HG02588 (cell line): Measurements from ENCODE around the gene RNF220.
"Not testable (repeated sequence)": the region's sequence is repeated elsewhere in the genome, so short reads cannot be mapped to it uniquely, and the experiment has no call there.

Experiments
- ATAC-seq: cut with Tn5 transposase; IDR thresholded peaks from one replicate; pipeline ENCODE4 v1.9.1; 2021; ENCODE audit warnings: mild to moderate bottlenecking, moderate library complexity; ENCODE audit not compliant: unreplicated experiment

The RNF220 gene

DNA sequence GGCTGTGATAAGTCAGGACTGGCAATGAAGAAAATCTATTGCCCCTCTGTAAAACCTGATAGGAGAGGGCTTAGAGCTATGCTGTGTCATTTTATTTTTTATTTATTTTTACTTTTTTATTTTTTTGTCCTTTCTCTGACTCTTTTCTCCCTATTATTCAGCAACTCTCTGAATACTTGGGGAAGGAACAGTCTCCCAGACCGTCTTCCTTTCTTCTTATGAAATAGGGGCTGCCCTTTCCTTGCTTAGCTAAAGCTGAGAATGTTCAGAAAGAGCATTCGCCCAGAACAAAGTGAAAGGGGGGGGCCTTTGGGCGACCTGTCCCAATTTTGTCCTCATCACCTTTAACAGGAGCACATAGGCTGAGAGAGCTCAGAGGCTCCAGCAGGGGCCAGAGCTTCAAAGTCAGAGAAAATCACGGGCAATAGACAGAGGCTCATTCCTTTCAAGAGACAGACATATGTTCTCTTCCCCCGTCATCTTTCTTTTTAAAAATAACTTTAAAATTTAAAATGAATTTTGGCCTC is 80.9 kb downstream of the RNF220 start:
- no peak for ATAC-seq

DNA sequence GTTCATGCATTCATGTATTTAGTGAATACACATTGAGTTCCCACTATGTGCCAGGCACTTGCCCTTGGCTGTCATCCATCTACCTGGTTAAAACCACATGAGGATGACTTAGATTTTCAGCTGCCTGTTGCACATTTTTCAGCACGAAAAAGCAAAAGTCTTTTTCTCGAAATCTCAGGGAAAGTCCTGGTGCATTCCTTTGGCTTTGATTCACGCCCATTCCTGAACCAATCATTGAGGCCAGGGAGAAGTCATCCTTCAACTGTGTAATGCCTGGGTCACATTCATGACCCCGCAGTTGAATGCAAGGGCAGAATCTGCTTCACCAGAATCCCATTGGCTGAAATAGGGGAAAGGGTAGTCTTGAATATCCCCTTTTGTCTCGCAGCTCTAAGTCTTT is 84.4 kb downstream of the RNF220 start:
- ATAC-seq = no peak

DNA sequence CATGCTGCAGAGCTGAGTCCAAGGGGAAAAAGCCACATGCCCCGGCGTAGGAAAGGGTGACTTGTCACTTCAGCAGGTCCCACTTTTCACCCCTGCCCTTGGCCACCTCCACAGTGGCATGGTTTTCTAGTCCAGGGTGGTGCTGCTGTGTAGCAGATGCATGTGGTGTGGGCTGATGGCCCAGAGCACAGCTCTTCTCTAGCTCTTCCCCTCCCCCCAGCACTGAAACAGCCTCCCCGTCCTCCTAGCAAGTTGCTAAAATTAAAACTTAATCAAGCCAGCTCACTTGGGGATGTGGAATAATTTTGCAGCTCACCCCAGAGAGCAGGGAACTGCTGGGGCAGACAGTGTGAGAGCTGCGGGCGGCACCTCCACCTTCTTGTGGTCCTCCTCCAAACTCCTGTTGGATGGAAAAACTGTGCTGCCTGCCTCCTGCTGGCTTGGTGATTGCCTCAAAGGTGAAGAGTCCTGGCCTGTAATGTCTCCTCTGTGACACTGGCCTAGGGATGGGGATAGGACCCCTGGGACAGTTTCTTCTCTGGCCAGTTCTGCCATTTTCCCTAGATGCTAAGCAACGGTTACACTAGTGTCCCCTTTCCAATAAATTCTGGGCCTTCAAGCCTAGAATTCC is 91.6 kb downstream of the RNF220 start:
- ATAC-seq = no peak

DNA sequence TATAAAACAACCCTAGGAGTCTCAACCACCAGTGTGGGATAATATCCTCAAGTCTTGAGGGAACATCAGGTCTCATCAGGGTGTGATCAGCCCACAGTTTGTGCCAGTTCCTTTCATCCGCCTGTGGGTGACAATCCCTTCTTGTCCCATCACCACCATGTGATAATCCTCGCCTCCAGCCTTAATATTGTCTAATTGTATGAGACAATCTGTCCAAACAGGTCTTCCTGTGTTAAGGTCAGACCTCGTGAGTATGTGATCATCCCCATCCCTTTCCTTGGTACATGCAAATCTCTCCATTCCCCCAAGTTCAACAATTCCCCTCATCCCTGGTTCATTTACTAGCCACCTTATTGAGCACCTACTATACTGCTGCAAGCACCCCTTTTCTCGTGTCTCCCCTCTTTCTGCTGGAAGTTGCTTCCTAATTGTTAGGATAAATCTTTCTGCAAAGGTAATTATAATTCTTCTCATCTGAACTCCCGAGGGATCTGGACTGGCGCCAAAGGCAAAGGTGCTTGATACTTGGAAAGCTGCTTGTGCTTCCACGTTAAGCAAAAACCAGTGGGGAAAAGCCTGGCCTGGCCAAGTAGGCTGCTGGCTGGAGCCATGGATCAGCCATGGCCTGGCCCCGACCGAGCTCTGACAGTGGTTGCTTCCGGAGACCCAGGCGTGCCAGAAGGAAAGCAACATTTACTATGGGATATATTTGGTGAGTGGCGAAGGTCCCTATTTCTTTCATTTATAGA is 92.5 kb downstream of the RNF220 start:
- no peak for ATAC-seq

DNA sequence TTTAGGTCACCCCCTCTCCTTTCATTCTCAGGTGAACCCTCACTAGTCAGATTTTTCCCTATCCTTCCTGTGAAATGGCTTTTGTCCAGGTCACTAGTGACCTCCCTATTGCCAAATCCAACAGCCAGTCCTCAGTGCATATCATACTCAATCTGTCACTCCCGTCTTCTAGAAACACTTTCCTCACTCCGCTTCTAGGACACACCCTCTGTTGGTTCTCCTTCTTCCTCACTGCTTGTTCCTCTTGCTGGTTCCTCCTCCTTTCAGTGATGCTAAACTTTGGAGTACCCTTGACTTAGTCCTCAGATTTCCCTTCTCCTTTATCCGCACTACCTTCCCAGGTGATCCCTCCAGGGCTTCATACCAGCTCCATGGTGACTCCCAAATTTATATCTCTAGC is 94.3 kb downstream of the RNF220 start:
- ATAC-seq = no peak

DNA sequence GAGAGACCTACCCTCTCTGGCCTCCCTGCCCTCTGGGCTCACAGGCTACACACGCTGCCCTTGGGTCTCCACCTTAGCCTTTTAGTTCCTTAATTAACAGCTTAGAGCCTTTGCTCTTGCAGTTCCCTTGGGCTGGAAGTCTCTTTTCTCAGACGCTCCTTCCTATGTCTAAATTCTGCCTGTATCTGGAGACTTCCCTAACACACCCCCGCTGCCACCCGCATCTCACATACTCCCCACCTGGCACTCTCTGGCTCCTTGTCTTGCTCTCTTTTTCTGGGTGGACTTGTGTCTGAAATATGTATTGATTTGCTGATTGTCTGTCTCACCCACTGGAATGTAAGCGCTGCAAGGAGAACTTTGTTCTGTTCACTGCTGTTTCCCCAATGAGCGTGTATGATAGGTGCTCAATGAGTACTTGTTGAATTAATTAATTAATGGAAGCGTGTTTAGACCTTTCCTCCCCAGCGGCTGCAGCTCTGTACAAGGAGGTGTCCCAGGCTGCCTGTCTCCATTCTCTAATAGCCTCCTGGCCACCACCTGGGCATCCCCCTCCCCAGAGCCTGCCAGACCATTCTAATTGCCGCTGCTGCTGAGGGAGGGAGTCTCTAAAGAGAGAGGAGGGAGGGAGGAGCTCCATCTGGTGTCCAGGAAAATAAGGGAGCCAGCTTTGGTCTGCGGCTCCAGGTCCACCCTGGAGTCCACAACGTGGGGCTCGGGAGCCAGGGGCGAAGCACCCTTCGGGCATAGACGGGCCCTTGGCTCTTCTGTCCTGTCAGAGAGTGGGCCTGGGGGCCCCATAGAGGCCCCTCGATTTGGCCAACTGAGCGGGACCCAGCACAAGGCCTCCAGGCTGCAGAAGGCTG is 95.4 kb downstream of the RNF220 start:
- no peak for ATAC-seq

DNA sequence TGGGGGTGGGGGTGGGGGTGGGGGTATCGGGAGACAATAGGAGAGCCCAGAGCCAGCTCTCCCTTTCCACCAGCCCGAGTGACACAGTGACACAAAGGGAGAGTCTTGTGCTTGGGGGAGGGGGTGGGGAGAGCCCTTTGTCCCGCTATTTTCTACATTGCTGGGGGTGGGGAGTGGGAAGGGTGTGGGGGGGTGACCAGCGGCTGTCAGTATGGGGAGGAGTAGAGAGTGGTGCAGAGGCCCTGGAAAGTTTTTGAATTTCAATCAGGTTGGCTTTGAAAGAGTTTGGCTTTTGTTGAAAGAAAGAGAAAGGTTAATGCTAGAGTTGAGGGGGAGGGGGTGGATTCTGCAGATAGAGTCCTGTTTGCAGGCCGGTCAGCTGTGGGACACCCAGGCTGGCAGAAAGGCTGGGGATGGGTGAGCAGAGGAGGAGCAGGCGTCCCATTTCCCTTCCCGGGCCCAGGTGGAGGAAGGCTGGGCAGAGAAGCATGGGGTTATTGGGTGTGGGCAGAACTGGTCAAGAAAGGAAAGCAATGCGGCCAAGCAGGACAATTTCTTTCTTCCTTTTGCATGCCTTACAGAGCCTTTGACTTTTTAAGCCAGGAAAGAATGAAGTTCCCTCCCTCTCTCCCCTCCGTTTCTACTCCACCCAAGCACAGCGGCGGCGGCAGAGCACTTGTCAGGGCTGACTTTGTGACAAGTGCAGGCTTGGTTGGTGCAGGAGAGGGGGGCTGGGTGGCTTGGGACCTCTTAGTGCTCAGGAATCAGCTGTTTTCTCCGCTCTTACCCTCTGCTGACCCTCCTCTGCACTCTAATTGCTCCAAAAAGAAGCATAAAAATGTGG is 96.2 kb downstream of the RNF220 start:
- no peak for ATAC-seq

DNA sequence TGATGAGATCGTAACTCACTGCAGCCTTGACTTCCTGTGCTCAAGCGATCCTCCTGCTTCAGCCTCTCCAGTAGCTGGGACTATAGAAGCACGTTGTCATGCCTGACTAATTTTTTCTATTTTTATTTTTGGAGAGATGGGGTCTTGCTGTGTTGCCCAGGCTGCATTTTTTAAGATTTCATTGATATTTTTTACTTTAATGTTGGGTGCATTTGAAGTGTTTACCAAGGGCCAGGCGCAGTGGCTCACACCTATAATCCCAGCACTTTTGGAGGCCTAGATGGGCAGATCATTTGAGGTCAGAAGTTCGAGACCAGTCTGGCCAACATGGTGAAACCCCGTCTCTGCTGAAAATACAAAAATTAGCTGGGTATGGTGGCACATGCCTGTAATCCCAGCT is 97.8 kb downstream of the RNF220 start:
- ATAC-seq = not testable (repeated sequence)

DNA sequence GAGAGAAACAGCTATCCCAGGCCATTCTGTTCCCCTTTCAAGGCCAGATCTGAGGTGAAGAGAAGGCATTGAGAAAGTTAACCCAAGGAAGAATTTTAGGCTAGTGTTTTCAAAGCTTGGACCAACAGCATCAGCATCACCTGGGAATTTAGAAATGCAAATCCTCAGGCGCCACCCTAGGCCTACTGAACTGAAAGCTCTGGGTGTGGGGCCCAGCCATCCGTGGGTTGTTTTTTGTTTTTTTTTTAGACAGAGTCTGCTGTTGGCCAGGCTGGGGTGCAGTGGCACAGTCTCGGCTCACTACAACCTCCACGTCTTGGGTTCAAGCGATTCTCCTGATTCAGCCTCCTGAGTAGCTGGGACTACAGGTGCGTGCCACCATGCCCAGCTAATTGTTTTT is 98.6 kb downstream of the RNF220 start:
- ATAC-seq = no peak

DNA sequence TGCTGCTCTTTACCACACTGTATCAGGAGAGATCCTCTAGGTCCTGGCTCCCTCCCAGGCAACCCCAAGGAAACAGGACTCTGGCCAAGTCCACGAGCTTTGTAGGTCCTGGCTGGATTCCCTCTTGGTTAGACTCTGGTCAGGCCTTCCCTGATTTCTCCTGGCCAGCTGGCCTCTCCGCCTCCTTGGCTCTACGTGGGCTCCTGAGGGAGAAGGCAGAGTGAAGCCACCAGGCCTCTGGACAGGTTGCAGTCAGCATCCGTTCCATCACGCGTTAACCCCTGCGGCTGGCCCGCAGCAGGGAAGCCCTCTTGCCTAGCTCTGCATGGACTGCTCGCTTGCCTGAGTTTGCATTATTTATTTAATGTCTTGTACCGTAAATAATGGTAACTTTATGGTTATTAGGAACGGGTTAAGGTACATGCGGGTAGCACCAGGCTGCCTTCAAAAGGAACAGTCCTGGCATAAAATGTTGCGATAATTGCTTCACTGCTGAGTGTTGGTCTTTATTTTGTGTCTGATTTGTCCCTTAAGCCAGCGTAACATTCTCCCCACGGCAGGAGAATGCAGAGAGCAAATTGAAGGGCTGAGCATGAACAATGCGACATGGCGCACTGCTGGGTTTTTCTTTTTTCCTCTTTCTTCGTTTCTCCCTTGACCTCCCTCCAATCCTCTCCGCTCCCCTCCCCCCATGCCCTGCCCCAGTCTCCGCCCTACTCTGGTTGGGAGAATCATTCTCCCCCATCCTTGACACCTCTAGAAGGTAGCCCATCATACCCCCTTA is 100.3 kb downstream of the RNF220 start:
- ATAC-seq = no peak

DNA sequence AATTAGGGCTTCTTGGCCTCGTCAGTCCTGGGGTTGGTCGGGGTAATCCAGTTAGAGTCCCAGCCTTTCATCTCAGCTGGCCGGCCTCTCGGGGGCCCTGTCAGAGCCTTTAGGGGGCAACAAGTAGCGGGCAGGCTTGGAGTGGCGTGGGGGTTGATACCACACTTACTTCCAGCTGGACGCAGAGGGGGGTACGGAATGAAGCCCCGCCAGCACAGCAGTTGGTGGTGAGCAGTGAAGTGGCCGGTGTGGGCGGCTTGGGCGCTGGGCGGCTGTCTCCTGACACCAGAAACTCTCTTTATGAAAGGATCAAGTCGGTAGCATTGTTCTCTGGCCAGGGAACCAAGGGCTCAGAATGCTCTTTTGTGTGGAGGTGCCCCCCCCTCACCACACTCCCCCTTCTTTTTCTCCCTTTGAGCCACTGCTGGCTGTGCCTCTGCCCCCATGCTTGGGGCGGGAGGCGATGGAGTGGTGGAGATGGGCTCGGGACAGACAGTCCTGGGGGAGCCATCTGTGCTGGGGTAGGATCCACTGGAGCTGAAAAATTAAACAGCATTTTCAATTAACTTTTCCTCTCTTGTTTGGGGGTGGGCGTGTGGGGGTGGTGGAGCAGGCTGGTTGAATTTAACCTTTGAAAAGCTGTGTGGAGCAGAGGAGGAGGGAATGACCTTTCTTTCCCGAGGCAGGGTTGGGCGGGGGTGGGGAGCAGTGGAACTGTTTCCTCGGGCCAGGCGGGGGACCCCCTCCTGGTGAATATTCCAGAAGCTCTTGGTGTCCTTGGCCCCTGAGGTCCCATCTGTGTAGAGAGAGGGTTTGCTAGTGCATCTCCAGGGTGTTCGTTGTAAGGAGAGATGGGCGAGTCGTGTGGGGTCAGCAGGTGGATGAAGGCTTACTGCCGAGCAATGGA is 102.7 kb downstream of the RNF220 start:
- ATAC-seq = no peak

DNA sequence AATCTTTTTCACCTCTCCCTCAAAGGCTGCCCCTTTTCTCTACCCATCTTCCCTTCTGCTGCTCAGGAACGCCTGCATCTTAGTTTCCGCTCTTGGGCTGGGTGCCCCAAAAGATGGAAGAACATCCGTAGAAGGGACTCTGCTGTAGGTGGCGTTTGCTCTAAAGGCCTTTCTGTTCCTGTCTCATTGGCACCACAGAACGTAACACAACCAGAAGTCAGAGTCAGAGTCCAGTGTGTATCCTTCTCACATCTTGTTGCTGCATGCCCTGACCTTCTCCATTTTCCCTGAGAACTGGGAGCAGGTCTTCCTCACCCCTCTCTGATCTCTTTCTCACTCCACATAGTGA is 103.3 kb downstream of the RNF220 start:
- ATAC-seq = no peak

DNA sequence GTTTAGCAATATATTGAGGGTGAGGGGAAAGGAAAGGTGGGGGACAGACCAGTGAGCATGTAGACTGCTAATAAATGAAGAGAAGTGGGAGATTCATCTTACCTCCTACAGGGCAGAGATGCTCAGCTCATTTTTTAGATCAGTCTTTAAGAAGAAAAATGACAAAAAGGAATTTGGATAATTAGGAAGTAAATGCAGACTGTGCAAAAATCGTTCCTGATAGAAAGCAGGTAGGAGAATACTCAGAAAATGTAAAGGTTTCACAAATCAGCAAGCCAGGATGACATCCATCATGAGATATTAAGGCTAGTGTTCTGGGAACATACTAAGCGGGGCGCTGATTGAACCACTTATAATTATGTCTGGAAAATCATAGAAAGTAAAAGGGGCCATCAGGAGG is 106.3 kb downstream of the RNF220 start:
- ATAC-seq = no peak

DNA sequence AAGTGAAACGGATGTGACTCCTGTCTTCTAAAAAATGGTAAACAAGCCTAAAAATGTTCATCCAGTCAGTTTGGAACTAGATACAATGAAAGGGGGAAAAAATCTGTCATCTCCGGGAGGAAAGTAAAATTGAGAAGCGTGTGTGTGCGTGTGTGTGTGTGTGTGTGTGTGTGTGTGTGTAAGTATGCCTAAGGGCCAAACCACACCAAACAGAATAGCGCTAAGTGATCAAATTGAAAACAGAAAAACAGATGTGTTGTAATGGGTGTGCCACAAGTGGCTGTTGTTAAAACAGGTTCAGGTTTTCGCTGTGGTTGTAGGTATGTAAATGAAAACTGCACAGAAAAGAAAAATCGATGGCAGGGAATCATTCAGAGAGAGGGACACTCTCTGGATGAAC is 106.7 kb downstream of the RNF220 start:
- ATAC-seq = no peak

DNA sequence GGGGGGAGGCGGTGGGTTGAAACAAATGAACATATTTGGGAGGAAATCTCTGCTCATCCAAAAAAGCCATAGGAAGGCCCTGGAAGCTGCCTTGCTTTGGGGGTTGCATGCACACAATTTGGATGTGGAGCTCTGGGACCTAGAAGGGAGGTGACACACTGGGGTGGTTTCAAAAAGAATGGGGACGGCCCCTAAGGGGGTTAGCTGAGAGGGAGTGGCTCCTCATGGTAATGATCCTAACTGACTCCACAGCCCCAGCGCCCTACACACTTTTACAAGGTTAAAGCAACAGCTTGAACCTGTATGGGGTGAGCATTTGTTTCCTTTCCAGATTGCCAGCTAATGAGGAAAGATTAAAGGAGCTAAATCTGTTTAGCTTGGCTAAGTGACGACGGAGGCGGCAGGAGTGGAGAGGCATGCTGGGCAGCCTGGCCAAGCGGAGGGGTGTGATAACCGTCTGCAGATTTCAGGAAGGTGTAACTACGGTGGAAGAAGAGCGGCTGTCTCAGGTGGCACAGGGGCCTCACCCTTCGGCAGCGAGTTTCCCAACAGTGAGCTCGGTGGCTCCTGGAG is 107.3 kb downstream of the RNF220 start:
- no peak for ATAC-seq

DNA sequence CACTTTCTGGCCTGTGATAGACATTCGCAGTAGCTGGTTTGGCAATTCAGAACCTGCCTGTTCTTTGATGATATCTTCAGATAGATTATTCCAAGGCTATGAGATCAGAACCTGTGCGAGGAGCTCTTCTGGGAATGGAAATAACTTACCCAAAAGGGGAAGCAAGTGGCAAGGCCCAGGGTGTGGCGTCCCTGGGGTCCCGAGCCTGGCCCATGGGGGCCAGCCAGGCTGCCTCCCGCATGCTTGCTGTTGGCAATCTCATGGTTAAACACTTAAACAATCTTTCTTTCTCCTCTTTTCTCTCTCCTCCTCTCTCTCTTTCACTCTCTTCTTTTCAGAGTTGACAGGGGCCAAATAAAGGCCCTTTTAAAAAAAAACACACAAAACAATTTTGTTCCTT is 108.1 kb downstream of the RNF220 start:
- no peak for ATAC-seq

DNA sequence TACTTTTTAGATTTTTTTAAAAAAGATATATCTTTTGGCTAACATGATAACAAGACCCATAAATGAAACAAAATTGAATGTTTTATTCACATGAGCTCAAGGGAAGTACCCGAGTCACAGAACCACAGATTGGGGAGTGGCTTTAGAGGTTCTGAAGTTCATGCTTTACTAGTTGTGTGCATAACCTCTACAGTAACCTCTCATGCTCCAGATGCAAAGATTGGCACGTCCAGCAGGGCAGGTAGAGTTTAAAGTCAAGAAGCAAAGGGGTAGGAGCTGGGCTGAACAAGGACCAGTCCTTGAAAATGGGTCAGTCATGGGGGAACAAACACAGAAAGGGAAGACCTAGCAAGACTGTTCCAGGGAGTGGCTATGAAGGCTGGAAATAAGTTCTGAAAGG is 109.6 kb downstream of the RNF220 start:
- no peak for ATAC-seq

DNA sequence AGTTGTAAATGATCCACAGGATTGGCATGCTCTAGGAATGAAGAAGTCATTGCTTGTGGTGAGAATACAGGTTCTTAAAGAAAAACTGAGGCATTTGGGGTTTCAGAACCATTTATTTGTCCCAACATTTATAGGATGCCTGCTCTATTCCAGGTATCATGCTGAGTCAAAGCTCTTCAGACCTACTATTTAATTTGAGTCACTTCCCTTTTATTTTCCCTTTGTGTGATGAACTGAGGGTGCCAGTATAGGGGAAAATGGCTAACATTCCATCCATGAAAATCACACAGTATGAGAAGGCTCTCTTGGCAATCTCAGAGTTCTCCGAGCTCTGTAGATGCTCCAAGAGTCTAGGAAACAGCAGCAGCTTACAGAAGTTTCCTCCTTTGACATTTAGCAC is 110.4 kb downstream of the RNF220 start:
- no peak for ATAC-seq
